K562 (cell line): ENCODE data around the gene CRHR1. TPM values are rescaled to one million over a fixed set of nuclear protein-coding genes. Genes with fewer than 3 reads are reported as not detected.

Experiments used
- ATAC-seq: fragments of 200-7000 bp; cut with Tn5 transposase; 3 replicates; pipeline ENCODE4 v1.9.1; 2020; ENCODE audit warnings: moderate library complexity
- BruUV-seq: library from RNA; stranded (reverse); fragments of 400-500 nt; replicated peaks from 2 replicates; lab custom pipeline; 2021; lab: Mats Ljungman, UMichigan
- CTCF ChIA-PET: fragments of 300-600 bp; formaldehyde crosslinking; extraction: SDS; loops from one replicate; lab custom pipeline; 2021; ENCODE audit warnings: low intra/inter-chr PET ratio; lab: Yijun Ruan, JAX
- POLR2A ChIA-PET: fragments of 300-600, 350-650 bp; sonication (Branson Sonifier 250); formaldehyde crosslinking; extraction: SDS; loops from one replicate; lab custom pipeline; 2021; ENCODE audit warnings: antibody characterized with exemption, inconsistent platforms; lab: Yijun Ruan, JAX
- DNase-seq, 4 experiments: peaks; one replicate each; pipeline versions ENCODE4 v3.0.0 to v3.0.0-alpha.2; 2011 to 2018; ENCODE audit warnings: low spot score in 3 of 4, mixed read lengths in 3 of 4; ENCODE audit errors: extremely low read depth in 1 of 4
- FAIRE-seq: peaks from 2 replicates; lab custom pipeline; 2011; peaks lifted over from hg19 to GRCh38; lab: Jason Lieb, UNC
- H2AFZ ChIP-seq: 2 replicates; pipeline ENCODE4 v1.6.0; 2011; ENCODE audit warnings: low read depth, low read length, control low read depth, inconsistent platforms
- H3K27ac ChIP-seq: fragments of 200-600 bp; 3 replicates; pipeline ENCODE4 v1.8.0; 2011; ENCODE audit warnings: low read depth, mild to moderate bottlenecking, control low read depth, inconsistent platforms, low read length, moderate library complexity, mixed read lengths; ENCODE audit errors: extremely low read depth
- H3K27me3 ChIP-seq, 2 experiments: fragments of 300-600 bp in 1 of 2; 2 replicates in 1 of 2; 3 replicates in 1 of 2; pipeline versions ENCODE4 v1.6.0 to v1.8.0; 2011; ENCODE audit warnings: inconsistent platforms in 2 of 2, low read length in 2 of 2, mild to moderate bottlenecking in 1 of 2, mixed read lengths in 1 of 2, moderate library complexity in 1 of 2; ENCODE audit not compliant: control insufficient read depth in 2 of 2, insufficient read depth in 2 of 2
- H3K36me3 ChIP-seq: fragments of 300-600 bp; 3 replicates; pipeline ENCODE4 v1.8.0; 2011; ENCODE audit warnings: mild to moderate bottlenecking, low read length, inconsistent platforms; ENCODE audit not compliant: control insufficient read depth, insufficient read depth
- H3K4me1 ChIP-seq, 2 experiments: fragments of 200-600 bp in 1 of 2; replicated peaks in 1 of 2; 2 replicates in 1 of 2; 3 replicates in 1 of 2; pipeline versions ENCODE4 v1.5.1 to v1.8.0; 2011; ENCODE audit warnings: inconsistent platforms in 2 of 2, low read length in 2 of 2, mild to moderate bottlenecking in 1 of 2, mixed read lengths in 1 of 2, moderate library complexity in 1 of 2; ENCODE audit not compliant: control insufficient read depth in 2 of 2, insufficient read depth in 2 of 2
- H3K4me2 ChIP-seq: 2 replicates; pipeline ENCODE4 v1.6.1; 2011; ENCODE audit warnings: low read length, control low read depth, inconsistent platforms, mixed read lengths; ENCODE audit not compliant: insufficient read depth
- H3K4me3 ChIP-seq: fragments of 200-600 bp; sonication (generic), shearing (Covaris generic); 2 replicates; pipeline ENCODE4 v1.5.1; 2016; ENCODE audit warnings: control low read depth, inconsistent platforms
- H3K79me2 ChIP-seq: fragments of 200-600 bp; 3 replicates; pipeline ENCODE4 v1.8.0; 2011; ENCODE audit warnings: low read length, inconsistent platforms; ENCODE audit not compliant: control insufficient read depth, insufficient read depth
- H3K9ac ChIP-seq, 2 experiments: 2 replicates each; pipeline versions ENCODE4 v1.6.0 to v1.6.1; 2011; ENCODE audit warnings: low read depth in 2 of 2, low read length in 2 of 2, control low read depth in 1 of 2, inconsistent platforms in 1 of 2, mild to moderate bottlenecking in 1 of 2, mixed read lengths in 1 of 2; ENCODE audit not compliant: insufficient read depth in 1 of 2
- H3K9me1 ChIP-seq: one replicate; pipeline ENCODE4 v1.6.0; 2011; ENCODE audit warnings: inconsistent platforms, mild to moderate bottlenecking, low read length, moderate library complexity; ENCODE audit not compliant: control insufficient read depth, insufficient read depth
- H3K9me3 ChIP-seq: replicated peaks from 2 replicates; pipeline ENCODE4 v1.5.1; 2011; ENCODE audit warnings: low read depth, low read length, inconsistent platforms; ENCODE audit not compliant: control insufficient read depth, insufficient read depth
- H4K20me1 ChIP-seq: replicated peaks from 2 replicates; pipeline ENCODE4 v1.6.1; 2011; ENCODE audit warnings: low read length, inconsistent platforms, mixed read lengths; ENCODE audit not compliant: control insufficient read depth, insufficient read depth
- ADNP ChIP-seq: fragments of 200-800 bp; sonication (Bioruptor generic); IDR thresholded peaks from 2 replicates; pipeline ENCODE4 v1.6.1; 2016; ENCODE audit warnings: missing genetic modification characterization, missing compliant biosample characterization
- BCL6 ChIP-seq: fragments of 250-450 bp; sonication (Bioruptor Pico); IDR thresholded peaks from 2 replicates; pipeline ENCODE4 v1.4.0; 2020
- CBFA2T2 ChIP-seq: fragments of 450-650 bp; conservative IDR thresholded peaks from 2 replicates; pipeline ENCODE4 v1.6.1; 2017; ENCODE audit warnings: mild to moderate bottlenecking
- DDX20 ChIP-seq: fragments of 450-650 bp; IDR thresholded peaks from 2 replicates; pipeline ENCODE4 v1.6.1; 2016; ENCODE audit warnings: missing genetic modification characterization, low read depth, mild to moderate bottlenecking, missing compliant biosample characterization, moderate library complexity
- EHMT2 ChIP-seq: fragments of 450-650 bp; IDR thresholded peaks from 2 replicates; pipeline ENCODE4 v1.6.1; 2018; ENCODE audit warnings: antibody characterized with exemption
- EP400 ChIP-seq: fragments of 450-650 bp; IDR thresholded peaks from 2 replicates; pipeline ENCODE4 v1.6.1; 2017; ENCODE audit warnings: antibody characterized with exemption, mild to moderate bottlenecking, moderate library complexity
- GABPA ChIP-seq: fragments of 200-800 bp; sonication (Bioruptor generic); conservative IDR thresholded peaks from 2 replicates; pipeline ENCODE4 v1.6.1; 2016; ENCODE audit warnings: low read depth, missing genetic modification characterization, missing compliant biosample characterization
- GATA2 ChIP-seq: sonication (generic); formaldehyde crosslinking; IDR thresholded peaks from 2 replicates; pipeline ENCODE4 v1.4.0; 2020; ENCODE audit warnings: mild to moderate bottlenecking, missing genetic modification reagents
- NBN ChIP-seq: fragments of 450-650 bp; IDR thresholded peaks from 2 replicates; pipeline ENCODE4 v1.6.1; 2016; ENCODE audit warnings: low read depth, mild to moderate bottlenecking
- NCOA4 ChIP-seq: fragments of 450-650 bp; IDR thresholded peaks from 2 replicates; pipeline ENCODE4 v1.6.1; 2018; ENCODE audit warnings: mild to moderate bottlenecking; ENCODE audit not compliant: partially characterized antibody
- NR3C1 ChIP-seq: sonication (generic); formaldehyde crosslinking; IDR thresholded peaks from 2 replicates; pipeline ENCODE4 v1.8.1; 2022; ENCODE audit warnings: missing genetic modification reagents
- RBM15 ChIP-seq: fragments of 200-400 bp; formaldehyde crosslinking; IDR thresholded peaks from 2 replicates; pipeline ENCODE4 v1.6.1; 2018; ENCODE audit warnings: mild to moderate bottlenecking, low read length, moderate library complexity; ENCODE audit not compliant: insufficient read depth
- RFX5 ChIP-seq: IDR thresholded peaks from 2 replicates; pipeline ENCODE4 v1.6.1; 2011; ENCODE audit warnings: low read depth, mild to moderate bottlenecking, improper control_type of control experiment, low read length
- SAP30 ChIP-seq: fragments of 200-600 bp; sonication (generic); IDR thresholded peaks from 2 replicates; pipeline ENCODE4 v1.6.1; 2012; ENCODE audit warnings: borderline replicate concordance, low read depth, mild to moderate bottlenecking, moderate library complexity, low read length, control low read depth, inconsistent platforms; ENCODE audit not compliant: insufficient read depth, poor library complexity, severe bottlenecking
- TCFL5 ChIP-seq: fragments of 250-450 bp; sonication (Bioruptor Pico); conservative IDR thresholded peaks from 2 replicates; pipeline ENCODE4 v1.6.1; 2021; ENCODE audit warnings: mild to moderate bottlenecking, moderate library complexity, matching md5 sums
- ZNF780A ChIP-seq: fragments of 250-450 bp; sonication (Bioruptor Pico); IDR thresholded peaks from 2 replicates; pipeline ENCODE4 v1.5.0; 2021; ENCODE audit warnings: mild to moderate bottlenecking
- WGBS: fragments of 100-300 bp; shearing (Covaris generic); methylation state at CpG from one replicate; pipeline ENCODE4 v1.1.6; 2016; ENCODE audit warnings: low coverage, mixed read lengths; ENCODE audit not compliant: insufficient coverage; ENCODE audit errors: missing lambda C conversion rate; 5-methylcytosine and 5-hydroxymethylcytosine counted together
- in situ Hi-C: fragments of 300-500 bp; cut with MboI; formaldehyde crosslinking; loops from 4 replicates; pipeline ENCODE4 v1.15.0; 2018; ENCODE audit warnings: inconsistent platforms, mixed read lengths
- intact Hi-C: fragments of 100-400 bp; cut with micrococcal nuclease; formaldehyde crosslinking; loops from 2 replicates; pipeline ENCODE4 v1.14.2; 2022
- polyA plus RNA-seq, 8 experiments: library from polyadenylated mRNA; depleted of rRNA in 4 of 8; stranded (reverse) in 5 of 8; unstranded in 3 of 8; fragments of >200 nt; fragmentation: Nextera tagmentation in 2 of 8; fragmentation: Illumina TruSeq in 1 of 8; extraction: Ambion mirVana in 2 of 8; extraction: Trizol in 1 of 8; gene quantifications; 2 replicates each; pipeline versions ENCODE4 v1.2.1 to v1.2.3, GENCODE V29; 2011 to 2014; ENCODE audit warnings: inconsistent platforms in 1 of 8, missing spikeins in 1 of 8
- total RNA-seq, 7 experiments: library from RNA; depleted of rRNA in 6 of 7; stranded (reverse); fragments of >200 nt in 6 of 7; fragmentation: Illumina TruSeq in 2 of 7; extraction: Trizol in 2 of 7; gene quantifications; 2 replicates each; pipeline versions ENCODE4 v1.2.1 to v1.2.3, GENCODE V29; 2011 to 2021; ENCODE audit warnings: low replicate concordance in 1 of 7
- TF ChIP-seq, protein P1 (sequence below): fragments of 200-800 bp; sonication (Bioruptor generic); IDR thresholded peaks from 2 replicates; pipeline ENCODE4 v1.6.1; 2017; ENCODE audit warnings: missing genetic modification characterization, missing compliant biosample characterization
- TF ChIP-seq, protein P2 (sequence below): fragments of 450-650 bp; IDR thresholded peaks from 2 replicates; pipeline ENCODE4 v1.6.1; 2017; ENCODE audit warnings: mild to moderate bottlenecking, moderate library complexity
- TF ChIP-seq, protein P3 (sequence below): fragments of 250-450 bp; sonication (Bioruptor Pico); IDR thresholded peaks from 2 replicates; pipeline ENCODE4 v1.4.0; 2020; ENCODE audit warnings: mild to moderate bottlenecking, moderate library complexity

Gene CRHR1
- total and polyA plus RNA-seq, 9 of the 15 experiments (the other 6 are each of a cell fraction or from before 2014, with no cell fraction given), result 0.05 TPM; not detected in 8

DNA sequence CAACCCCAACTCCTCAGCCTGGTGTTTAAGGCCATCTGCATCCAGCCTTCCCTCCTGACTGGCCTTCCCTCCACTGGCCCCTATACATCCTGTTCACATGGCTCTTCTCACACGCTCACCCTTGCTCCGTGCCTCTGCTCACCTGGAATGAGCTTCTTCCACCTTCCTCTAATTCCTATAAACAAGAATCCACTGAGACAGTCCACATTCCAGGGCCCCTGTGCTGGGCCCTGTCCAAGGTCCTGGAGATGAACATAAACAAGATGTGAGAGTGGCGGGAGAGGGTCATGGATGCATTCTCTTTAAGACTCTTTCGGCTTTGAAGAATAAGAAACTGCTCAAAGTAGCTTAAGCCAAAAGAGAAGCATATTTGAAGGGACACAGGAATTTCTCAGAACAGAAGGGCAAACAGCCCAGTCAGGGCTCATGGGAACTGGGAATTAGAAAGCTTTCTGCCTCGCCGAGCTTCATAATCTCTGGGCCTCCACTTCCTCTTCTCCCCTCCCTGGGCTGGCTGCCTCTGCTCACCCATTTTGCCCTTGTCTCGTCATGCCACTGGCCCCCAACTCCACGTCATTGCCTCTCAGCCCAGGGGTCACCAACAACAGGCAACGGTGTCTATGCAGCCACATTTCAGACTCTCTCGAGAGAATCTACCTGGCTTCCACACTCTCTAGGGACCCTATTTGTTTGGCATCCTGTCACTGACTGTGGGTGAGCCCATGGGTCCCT, 74.0 kb downstream of the CRHR1 start:
- Histone ChIP-seq H3K27me3 (peaks cover 8 to 21% of the 10 kb centered on the region in 2 experiments; a peak in 3 of 5 replicates), H3K27ac (no peak overlapping the region), H3K4me2 (no peak overlapping the region), H3K9me1 (no peaks in the 10 kb centered on the region), H3K4me1 (peaks cover 0 to 5% of the 10 kb centered on the region in 2 experiments; a peak in 1 of 5 replicates), H3K36me3 (no peaks in the 10 kb centered on the region), H3K9ac (no peak overlapping the region), H4K20me1 (no peaks in the 10 kb centered on the region), H3K4me3 (no peak overlapping the region), H3K9me3 (no peaks in the 10 kb centered on the region), H2AFZ (no peak overlapping the region), H3K79me2 (no peaks in the 10 kb centered on the region)
- POLR2A ChIA-PET, result interaction anchor here (0.5 kb wide), 1 partner anchor 217 kb away, joined by 3 read pairs; no protein-coding TSS in a partner anchor
- WGBS, result under 1% methylated on average over 8 of the region's 10 CpGs
- intact Hi-C loops, result loop anchor here (10.0 kb wide), 1 partner anchor 463 kb away; no protein-coding TSS in a partner anchor
- peak in 3 of 4 experiments; percentile 40 to 55 (median 44) for DNase-seq
- peak; percentile 57; the same call in 2 of the 3 replicates for ATAC-seq
- FAIRE-seq, result peak; percentile 73
- no TSS peak for BruUV-seq
- CTCF ChIA-PET, result no interaction called here
- in situ Hi-C loops, result no loop called here
- TF ChIP-seq BCL6 (no peak), NCOA4 (no peak), ZNF780A (CRISPR knock-in tag) (no peak), RBM15 (no peak), ADNP (tag) (no peak), GABPA (tag) (no peak), CBFA2T2 (no peak), NR3C1 (no peak), DDX20 (tag) (no peak), NBN (no peak), EHMT2 (peak; percentile 97), TCFL5 (no peak), RFX5 (no peak), EP400 (no peak), SAP30 (no peak), GATA2 (CRISPR knock-in tag) (no peak)
- TF ChIP-seq, protein P1, sequence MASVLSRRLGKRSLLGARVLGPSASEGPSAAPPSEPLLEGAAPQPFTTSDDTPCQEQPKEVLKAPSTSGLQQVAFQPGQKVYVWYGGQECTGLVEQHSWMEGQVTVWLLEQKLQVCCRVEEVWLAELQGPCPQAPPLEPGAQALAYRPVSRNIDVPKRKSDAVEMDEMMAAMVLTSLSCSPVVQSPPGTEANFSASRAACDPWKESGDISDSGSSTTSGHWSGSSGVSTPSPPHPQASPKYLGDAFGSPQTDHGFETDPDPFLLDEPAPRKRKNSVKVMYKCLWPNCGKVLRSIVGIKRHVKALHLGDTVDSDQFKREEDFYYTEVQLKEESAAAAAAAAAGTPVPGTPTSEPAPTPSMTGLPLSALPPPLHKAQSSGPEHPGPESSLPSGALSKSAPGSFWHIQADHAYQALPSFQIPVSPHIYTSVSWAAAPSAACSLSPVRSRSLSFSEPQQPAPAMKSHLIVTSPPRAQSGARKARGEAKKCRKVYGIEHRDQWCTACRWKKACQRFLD, result no peak
- TF ChIP-seq, protein P2, sequence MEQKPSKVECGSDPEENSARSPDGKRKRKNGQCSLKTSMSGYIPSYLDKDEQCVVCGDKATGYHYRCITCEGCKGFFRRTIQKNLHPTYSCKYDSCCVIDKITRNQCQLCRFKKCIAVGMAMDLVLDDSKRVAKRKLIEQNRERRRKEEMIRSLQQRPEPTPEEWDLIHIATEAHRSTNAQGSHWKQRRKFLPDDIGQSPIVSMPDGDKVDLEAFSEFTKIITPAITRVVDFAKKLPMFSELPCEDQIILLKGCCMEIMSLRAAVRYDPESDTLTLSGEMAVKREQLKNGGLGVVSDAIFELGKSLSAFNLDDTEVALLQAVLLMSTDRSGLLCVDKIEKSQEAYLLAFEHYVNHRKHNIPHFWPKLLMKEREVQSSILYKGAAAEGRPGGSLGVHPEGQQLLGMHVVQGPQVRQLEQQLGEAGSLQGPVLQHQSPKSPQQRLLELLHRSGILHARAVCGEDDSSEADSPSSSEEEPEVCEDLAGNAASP, result no peak
- TF ChIP-seq, protein P3, sequence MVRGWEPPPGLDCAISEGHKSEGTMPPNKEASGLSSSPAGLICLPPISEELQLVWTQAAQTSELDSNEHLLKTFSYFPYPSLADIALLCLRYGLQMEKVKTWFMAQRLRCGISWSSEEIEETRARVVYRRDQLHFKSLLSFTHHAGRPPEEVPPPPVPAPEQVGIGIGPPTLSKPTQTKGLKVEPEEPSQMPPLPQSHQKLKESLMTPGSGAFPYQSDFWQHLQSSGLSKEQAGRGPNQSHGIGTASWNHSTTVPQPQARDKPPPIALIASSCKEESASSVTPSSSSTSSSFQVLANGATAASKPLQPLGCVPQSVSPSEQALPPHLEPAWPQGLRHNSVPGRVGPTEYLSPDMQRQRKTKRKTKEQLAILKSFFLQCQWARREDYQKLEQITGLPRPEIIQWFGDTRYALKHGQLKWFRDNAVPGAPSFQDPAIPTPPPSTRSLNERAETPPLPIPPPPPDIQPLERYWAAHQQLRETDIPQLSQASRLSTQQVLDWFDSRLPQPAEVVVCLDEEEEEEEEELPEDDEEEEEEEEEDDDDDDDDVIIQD (CRISPR knock-in tag), result no peak
